ENCODE data around the gene RNASET2. TPM values are rescaled to one million over a fixed set of nuclear protein-coding genes. Genes with fewer than 3 reads are reported as not detected.

The RNASET2 gene
- total and polyA plus RNA-seq, 2 experiments from 2014 or later = 144 to 266 TPM

DNA sequence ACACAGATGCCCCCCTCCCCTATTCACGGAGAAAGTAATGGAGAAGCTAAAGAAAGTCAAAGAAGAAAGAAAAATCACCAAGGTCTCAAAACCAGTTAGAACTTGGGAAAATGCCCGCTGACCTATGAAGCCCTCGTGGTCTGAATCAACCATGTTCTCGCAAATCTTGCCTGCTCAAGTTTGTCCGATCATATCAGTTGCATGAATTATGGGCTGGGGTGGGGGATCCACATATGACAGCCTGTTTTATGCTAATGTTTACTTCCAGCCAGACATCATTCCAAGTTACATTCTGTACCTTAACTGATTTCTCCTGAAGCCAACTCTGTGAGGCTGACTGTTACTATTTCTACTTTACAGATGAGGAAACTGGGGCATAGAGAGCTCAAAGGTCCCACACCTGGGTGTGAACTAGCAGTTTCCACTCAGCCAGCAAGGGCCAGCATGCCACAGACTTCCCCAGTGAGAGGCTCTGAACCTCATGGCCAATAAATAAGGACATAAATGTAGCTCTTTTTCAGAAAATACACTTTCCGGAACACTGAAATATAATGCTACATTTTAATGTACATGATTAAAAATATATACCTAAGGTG is 2.1 kb downstream of the RNASET2 start:
- H3K4me1 ChIP-seq (ENCODE audit: insufficient read depth) = peaks cover 4% of the 10 kb centered on the region
- WGBS (ENCODE audit: low lambda C conversion rate, missing lambda C conversion rate) = 81% methylated on average over 6 of the region's 6 CpGs
- TF ChIP-seq EZH2 (IDR thresholded peaks at IDR 0.05; ENCODE audit: borderline replicate concordance) (no peak), EZH2phosphoT487 (IDR thresholded peaks at IDR 0.05; ENCODE audit: low read depth, severe bottlenecking, unreplicated experiment) (no peak)
- TF ChIP-seq, protein P1, sequence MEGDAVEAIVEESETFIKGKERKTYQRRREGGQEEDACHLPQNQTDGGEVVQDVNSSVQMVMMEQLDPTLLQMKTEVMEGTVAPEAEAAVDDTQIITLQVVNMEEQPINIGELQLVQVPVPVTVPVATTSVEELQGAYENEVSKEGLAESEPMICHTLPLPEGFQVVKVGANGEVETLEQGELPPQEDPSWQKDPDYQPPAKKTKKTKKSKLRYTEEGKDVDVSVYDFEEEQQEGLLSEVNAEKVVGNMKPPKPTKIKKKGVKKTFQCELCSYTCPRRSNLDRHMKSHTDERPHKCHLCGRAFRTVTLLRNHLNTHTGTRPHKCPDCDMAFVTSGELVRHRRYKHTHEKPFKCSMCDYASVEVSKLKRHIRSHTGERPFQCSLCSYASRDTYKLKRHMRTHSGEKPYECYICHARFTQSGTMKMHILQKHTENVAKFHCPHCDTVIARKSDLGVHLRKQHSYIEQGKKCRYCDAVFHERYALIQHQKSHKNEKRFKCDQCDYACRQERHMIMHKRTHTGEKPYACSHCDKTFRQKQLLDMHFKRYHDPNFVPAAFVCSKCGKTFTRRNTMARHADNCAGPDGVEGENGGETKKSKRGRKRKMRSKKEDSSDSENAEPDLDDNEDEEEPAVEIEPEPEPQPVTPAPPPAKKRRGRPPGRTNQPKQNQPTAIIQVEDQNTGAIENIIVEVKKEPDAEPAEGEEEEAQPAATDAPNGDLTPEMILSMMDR (IDR thresholded peaks at IDR 0.05; ENCODE audit: poor library complexity) = no peak
- H3K4me2 ChIP-seq = no peak overlapping the region
- no peaks in the 10 kb centered on the region for H4K20me1 ChIP-seq (ENCODE audit: insufficient read depth, poor library complexity, severe bottlenecking)
- H3K9me3 ChIP-seq (ENCODE audit: low read depth) = no peaks in the 10 kb centered on the region
- DNase-seq (ENCODE audit: low spot score) = no peak
- H3K36me3 ChIP-seq (replicated peaks; ENCODE audit: insufficient read depth, low read depth) = no peaks in the 10 kb centered on the region
- peaks cover 20% of the 10 kb centered on the region for H3K79me2 ChIP-seq
- no peaks in the 10 kb centered on the region for H3K9me2 ChIP-seq (replicated peaks; ENCODE audit: insufficient read depth)
- no peaks in the 10 kb centered on the region for H3K27me3 ChIP-seq
- no peak overlapping the region for H2AFZ ChIP-seq
- no peak overlapping the region for H3K27ac ChIP-seq
- no peak overlapping the region for H3K4me3 ChIP-seq

DNA sequence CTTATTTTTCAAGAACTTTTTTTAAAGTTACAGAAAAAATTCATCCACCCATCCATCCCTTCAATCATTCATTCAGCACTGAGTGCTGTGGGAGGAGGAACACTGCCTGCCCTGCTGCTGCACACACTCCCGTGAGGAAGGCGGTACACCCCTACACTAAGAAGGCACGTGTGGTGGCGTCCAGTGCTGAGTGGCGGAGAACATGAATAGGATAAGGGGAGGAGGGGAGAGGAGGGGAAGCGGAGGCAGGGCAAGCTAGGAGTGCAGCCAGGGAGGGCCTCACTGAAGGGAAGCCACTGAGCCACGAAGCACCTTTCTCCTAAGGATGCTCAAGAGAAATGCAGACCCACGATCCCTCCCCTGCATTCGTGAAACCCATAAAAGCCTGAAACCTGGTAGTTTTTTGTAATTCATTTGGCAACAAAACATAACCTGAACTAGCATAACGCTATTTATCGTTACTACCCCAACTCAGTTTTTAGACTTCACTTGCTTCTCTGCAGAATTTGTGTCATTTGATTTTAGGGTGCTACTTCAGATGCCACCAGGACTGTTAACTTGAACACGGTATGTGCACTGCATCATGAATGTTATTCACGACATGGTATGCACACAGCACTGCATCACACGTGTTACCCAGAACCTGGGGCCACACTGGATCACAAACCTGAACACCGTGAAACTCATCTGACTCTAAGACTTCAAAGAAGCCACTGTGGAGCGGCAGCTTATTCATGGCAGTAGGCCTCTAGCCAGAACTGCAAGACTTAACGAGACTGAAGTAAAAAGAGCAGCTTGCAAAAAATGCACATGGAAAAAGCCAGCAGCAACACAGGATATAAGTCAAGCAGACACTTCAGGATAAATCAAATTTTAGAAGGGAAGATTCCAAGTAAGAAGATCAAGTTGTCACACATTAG is 3.5 kb downstream of the RNASET2 start:
- Histone ChIP-seq H3K4me2 (no peak overlapping the region), H4K20me1 (ENCODE audit: insufficient read depth, poor library complexity, severe bottlenecking) (no peaks in the 10 kb centered on the region), H3K79me2 (peaks cover 20% of the 10 kb centered on the region), H3K9me2 (replicated peaks; ENCODE audit: insufficient read depth) (no peaks in the 10 kb centered on the region), H3K27ac (no peak overlapping the region), H3K4me1 (ENCODE audit: insufficient read depth) (peaks cover 4% of the 10 kb centered on the region), H3K36me3 (replicated peaks; ENCODE audit: insufficient read depth, low read depth) (no peaks in the 10 kb centered on the region), H3K9me3 (ENCODE audit: low read depth) (no peaks in the 10 kb centered on the region), H2AFZ (no peak overlapping the region), H3K4me3 (no peak overlapping the region), H3K27me3 (no peaks in the 10 kb centered on the region)
- no peak for DNase-seq (ENCODE audit: low spot score)
- TF ChIP-seq EZH2 (IDR thresholded peaks at IDR 0.05; ENCODE audit: borderline replicate concordance) (no peak), EZH2phosphoT487 (IDR thresholded peaks at IDR 0.05; ENCODE audit: low read depth, severe bottlenecking, unreplicated experiment) (no peak)
- TF ChIP-seq, protein P1 (IDR thresholded peaks at IDR 0.05; ENCODE audit: poor library complexity) = no peak
- WGBS (ENCODE audit: low lambda C conversion rate, missing lambda C conversion rate) = 89% methylated on average over 17 of the region's 17 CpGs

- H3K79me2 ChIP-seq = peaks cover 20% of the 10 kb centered on the region
- no peaks in the 10 kb centered on the region for H3K36me3 ChIP-seq (replicated peaks; ENCODE audit: insufficient read depth, low read depth)
- DNase-seq (ENCODE audit: low spot score) = no peak
- WGBS (ENCODE audit: low lambda C conversion rate, missing lambda C conversion rate) = 95% methylated on average over 12 of the region's 12 CpGs
- no peak overlapping the region for H2AFZ ChIP-seq
- no peaks in the 10 kb centered on the region for H3K9me3 ChIP-seq (ENCODE audit: low read depth)
- no peak overlapping the region for H3K4me2 ChIP-seq
- no peaks in the 10 kb centered on the region for H3K27me3 ChIP-seq
- H3K9me2 ChIP-seq (replicated peaks; ENCODE audit: insufficient read depth) = no peaks in the 10 kb centered on the region
- H3K27ac ChIP-seq = no peak overlapping the region
- TF ChIP-seq EZH2phosphoT487 (IDR thresholded peaks at IDR 0.05; ENCODE audit: low read depth, severe bottlenecking, unreplicated experiment) = no peak
- TF ChIP-seq, protein P1 (IDR thresholded peaks at IDR 0.05; ENCODE audit: poor library complexity) = no peak
- no peak for TF ChIP-seq EZH2 (IDR thresholded peaks at IDR 0.05; ENCODE audit: borderline replicate concordance)
- peaks cover 4% of the 10 kb centered on the region for H3K4me1 ChIP-seq (ENCODE audit: insufficient read depth)
- H3K4me3 ChIP-seq = no peak overlapping the region
- H4K20me1 ChIP-seq (ENCODE audit: insufficient read depth, poor library complexity, severe bottlenecking) = no peaks in the 10 kb centered on the region
These were observed 4.2 kb downstream of the RNASET2 start for GRCh38 chr6:166952121-166952520.

Measured in hepatocyte (in vitro differentiated cells).